ENCODE data around the gene MAGEA12.
"Not testable (repeated sequence)": the region's sequence is repeated elsewhere in the genome, so short reads cannot be mapped to it uniquely, and the experiment has no call there.

Gene MAGEA12

GRCh38 chrX:152759544-152759943 is 26.0 kb downstream of the MAGEA12 start:
- H3K4me3 ChIP-seq, H3K27ac ChIP-seq: not testable (repeated sequence)

GRCh38 chrX:152761582-152761981 is 28.0 kb downstream of the MAGEA12 start:
- not testable (repeated sequence) for H3K4me3 ChIP-seq, H3K27ac ChIP-seq

GRCh38 chrX:152766562-152766961 is 33.0 kb downstream of the MAGEA12 start:
- H3K27ac ChIP-seq, H3K4me3 ChIP-seq: not testable (repeated sequence)

- H3K27ac ChIP-seq, H3K4me3 ChIP-seq: not testable (repeated sequence)
Measured at GRCh38 chrX:152769549-152770289, 36.2 kb downstream of the MAGEA12 start, which contains the start of gene MAGEA6. Gene MAGEA6, minus strand, starts transcription at chrX:152769689. Its CDS starts 2,039 bp downstream, at chrX:152767650.

GRCh38 chrX:152787062-152787461 is 53.5 kb downstream of the MAGEA12 start:
- not testable (repeated sequence) for H3K4me3 ChIP-seq

More at GRCh38 chrX:152787062-152787461, 53.5 kb downstream of the MAGEA12 start:
- not testable (repeated sequence) for H3K27ac ChIP-seq
